Kidney glomerular epithelial cell (primary cell): ENCODE data around the gene PDAP1.
A peak's percentile ranks its signal among the peaks of the same experiment; 100 is the strongest.
"Not testable (repeated sequence)": the region's sequence is repeated elsewhere in the genome, so short reads cannot be mapped to it uniquely, and the experiment has no call there.

ENCODE experiments used
- DNase-seq: peaks from one replicate; lab custom pipeline; 2025; lab: John Stamatoyannopoulos, UW

The PDAP1 gene

DNA sequence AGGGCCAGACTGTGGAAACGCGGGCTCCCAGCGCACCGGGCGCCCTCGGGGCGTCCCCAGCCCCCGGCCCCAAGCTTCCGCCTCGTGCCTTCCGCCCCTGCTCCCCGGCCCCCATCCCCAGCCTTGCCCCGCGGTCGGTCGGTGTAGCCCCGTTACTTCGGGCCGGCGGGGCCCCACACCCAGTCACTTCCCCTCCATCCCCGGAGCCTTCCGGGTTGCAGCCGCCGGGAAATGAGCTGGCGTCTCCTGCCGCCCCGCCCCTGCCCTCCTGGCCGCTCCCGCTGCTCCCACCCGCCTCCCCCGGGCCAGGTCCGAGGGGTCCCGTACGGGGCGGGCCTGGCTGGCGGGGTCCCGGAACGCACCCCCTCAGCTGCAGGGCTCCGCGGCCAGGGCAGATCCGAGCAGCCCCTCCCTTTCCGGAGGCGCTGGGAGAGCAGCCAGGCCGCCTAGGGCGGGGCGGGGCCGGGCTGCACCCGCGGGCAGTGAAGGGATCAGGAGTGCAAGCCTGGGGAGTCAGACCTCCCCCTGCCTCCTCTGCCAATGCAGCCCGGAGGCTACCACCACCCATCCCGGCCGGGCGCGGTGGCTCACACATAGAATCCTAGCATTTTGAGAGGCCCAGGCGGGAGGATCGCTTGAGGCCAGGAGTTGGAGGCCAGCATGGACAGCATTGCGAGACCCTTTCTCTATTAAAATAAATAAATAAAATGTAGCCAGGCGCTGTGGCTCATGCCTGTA, 33.2 kb downstream of the PDAP1 start:
- DNase-seq, result peak; percentile 36

DNA sequence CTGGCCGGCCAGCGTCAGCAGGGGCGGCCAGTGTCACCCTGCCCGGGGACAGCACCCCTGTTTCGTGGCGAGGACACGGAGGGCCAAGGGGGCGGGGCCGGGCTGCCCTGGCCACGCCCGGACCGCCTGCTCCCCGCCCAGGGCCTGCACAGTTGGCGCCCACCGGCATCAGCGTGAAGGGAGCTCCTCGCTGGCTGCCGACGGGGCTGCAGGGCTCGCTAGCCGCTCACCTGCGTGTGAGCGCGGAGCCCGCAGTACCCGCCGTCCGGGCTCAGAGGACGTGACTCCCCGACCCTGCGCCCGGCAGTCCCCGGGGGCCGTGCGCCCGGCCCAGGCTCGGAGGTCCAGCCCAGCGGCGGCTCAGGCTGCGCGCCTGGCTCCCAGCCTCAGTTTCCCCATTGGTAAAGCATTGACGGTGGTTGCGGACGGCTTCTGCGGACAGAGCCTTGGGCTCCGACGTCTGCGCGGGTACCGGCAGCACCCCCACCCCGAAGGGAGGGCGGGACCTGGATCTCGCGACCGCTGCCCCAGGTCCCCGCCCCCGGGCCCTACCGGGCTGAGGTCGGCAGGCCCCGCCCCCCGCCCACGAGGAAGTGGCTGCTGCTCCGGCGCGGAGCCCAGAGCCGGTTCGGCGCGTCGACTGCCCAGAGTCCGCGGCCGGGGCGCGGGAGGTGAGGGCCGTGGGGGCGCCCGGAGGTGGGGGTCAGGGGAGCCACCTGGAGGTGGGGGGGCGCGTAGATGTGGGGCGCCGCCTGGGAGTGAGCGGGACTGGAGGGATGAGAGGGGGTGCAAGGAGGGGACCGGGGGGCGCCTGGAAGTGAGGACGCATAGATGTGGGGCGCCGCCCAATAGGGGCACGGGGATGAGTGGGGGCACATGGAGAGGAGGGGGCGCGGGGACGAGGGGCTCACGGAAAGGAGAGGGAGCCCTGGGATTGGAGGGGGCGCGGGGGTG, 34.0 kb downstream of the PDAP1 start, which contains the start of gene ARPC1B:
Gene ARPC1B (plus strand): TSS at position 620 of the 954 bp plus-strand sequence. CDS start 10,985 bp downstream, outside the sequence.
- peak; percentile 37 for DNase-seq

DNA sequence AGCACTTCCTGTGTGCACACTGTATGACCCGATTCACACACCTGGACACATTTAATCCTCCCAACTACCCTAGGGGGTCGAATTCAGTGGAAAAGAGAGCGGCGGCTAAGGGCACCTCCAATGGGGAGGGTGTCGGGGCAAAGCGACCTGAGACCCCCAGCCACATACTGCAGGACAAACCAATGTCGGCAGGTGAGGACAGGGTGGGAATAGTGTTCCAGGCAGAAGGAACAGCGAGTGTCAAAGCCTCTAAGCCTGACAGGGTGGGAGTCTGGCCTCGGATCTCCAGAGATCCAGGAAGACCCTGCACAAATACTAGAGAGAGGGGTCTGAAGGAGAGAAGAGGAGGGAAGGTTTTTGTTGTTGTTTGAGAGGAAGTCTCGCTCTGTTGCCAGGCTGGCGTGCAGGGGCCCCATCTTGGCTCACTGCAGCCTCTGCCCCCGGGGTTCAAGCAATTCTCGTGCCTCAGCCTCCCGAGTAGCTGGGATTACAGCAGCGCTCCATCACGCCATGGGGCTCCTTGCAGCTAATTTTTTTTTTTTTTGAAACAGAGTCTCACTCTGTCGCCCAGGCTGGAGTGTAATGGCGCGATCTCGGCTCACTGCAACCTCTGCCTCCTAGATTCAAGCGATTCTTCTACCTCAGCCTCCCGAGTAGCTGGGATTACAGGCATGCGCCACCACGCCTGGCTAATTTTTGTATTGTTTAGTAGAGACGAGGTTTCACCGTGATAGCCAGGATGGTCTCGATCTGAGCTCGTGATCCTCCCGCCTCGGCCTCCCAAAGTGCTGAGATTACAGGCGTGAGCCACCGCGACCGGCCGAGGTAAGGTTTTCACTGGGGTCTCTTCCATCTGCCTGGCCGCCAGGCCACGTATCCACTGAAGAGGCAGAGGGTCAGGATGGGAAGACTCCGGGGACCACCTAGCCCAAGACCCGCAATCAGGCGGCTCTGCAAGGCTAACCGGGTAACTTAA, 35.0 kb downstream of the PDAP1 start:
- DNase-seq, result no peak

DNA sequence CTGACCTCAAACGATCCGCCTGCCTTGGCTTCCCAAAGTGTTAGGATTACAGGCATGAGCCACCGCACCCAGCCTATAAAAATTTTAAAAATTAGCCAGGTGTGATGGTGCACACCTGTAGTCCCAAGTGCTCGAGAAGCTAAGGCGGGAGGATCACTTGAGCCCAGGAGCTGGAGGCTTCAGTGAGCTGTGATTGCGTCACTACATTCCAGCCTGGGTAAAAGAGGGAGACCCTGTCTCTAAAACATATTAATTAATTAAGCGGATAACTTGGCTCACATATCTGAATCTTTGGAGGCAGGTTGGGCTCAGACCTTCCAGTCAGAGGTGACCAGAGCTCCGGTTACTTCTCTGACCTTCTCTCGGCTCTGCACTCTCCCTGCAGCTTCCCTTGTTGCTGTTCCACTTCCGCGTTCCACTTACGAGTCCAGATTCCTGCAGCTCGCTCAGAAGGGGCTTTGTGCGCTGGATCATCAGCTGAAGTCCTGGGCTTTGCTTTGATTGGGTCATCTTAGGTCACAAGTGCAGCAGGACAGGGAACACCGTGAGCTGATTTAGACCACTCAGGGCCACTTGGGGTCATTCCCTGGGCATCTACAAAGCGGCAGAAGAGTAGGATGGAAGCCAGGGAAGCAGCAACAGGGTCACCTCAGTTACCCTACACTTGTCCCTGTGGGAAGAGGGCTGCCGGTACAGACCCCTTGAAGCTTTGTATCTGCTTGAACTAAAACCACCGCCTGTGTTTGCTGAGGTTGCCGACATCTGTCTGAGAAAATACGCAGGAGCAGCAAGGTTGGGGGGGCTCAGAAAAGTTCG, 35.9 kb downstream of the PDAP1 start:
- peak; percentile 85 for DNase-seq

DNA sequence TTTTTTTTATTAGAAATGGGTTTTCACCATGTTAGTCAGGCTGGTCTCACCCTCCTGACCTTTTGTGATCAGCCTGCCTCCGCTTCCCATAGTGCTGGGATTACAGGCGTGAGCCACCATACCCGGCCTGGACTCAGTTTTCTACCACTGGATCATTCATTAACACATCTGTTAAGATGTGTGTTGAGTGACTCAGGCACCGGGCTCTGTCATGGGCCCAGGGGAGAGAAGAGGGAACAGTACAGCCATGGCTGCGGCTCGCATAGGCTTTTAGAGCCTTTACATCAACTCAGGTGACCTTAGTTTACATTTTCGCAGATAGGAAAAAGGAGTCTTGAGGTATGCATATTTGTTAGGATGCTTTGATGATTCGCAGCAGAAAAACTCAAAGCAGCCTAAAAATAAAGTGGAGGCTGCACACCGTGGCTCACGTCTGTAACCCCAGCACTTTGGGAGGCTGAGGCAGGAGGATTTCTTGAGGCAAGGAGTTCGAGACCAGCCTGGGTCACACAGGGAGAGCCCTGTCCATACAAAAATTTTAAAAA, 36.9 kb downstream of the PDAP1 start:
- DNase-seq, result no peak

DNA sequence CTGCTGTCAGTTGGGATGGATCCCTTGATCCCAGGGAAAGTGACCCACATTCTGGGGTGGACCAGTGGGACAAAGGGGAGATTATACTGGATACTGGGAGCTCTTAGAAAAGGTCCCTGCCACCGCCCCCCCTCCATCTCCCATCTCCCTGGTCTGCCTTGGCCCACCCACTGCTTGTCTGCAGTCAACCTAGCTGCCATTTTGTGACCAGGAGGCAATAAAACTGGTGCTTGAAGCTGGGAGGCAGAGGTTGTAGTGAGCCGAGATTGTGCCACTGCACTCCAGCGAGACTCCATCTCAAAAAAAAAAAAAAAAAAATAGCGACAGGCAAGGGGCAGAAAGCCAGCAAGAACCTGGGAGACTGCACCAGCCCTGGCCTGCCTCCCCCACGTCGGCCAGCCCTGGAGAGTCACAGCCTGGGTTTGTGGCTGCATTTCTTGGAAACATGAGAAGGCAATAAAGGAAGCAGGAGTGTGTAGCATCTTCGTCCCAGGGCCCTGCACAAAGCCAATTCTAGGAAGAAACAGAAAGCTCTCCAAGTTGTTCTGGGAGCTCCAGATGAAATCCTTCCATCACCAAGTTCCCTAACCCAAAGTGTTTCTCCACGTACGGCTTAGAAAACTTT, 38.5 kb downstream of the PDAP1 start:
- peak; percentile 22 for DNase-seq

DNA sequence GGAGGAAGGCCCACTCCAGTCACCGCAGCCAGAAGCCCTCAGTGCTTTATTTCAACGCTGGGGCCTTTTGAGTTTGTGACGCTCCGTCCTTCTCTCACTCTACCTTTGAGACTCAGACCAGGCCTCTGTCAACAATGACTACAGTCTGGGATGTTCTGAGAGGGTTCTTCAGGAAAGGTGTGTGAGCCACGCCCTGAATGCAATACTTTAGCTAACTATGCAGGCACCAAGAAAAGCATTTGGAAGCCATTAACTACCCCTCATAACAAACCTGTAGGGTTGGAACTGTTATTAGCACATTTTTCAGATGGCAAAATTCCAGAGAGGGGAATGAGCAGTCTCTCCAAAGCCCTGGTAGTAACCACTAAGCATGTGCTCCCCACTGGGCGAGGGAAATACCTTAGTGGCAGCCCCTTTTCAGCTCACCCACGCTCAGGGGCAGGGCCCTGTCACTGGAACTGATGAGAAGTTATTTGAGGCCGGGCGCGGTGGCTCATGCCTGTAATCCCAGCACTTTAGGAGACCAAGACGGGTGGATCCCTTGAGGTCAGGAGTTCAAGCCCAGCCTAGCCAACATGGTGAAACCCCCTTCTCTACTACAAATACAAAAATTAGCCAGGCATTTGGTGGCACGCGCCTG, 39.5 kb downstream of the PDAP1 start:
- no peak for DNase-seq

DNA sequence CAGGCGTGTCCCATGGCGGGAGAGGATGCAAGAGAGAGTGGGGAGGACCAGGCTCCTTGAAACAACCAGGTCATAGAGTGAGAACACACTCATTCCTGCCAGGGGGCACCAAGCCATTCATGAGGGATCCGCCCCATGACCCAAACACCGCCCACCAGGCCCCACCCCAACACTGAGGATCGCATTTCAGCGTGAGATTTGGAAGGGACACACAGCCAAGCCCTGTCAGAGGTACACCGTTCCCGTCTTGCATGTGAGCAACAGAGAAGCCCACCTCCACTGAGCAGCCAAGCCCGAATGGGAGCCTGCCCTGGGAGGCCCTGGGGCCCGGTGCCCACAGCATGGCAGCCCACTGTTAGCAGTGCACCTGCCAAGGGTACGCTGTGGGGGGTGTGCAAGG, 41.8 kb downstream of the PDAP1 start:
- DNase-seq, result no peak

DNA sequence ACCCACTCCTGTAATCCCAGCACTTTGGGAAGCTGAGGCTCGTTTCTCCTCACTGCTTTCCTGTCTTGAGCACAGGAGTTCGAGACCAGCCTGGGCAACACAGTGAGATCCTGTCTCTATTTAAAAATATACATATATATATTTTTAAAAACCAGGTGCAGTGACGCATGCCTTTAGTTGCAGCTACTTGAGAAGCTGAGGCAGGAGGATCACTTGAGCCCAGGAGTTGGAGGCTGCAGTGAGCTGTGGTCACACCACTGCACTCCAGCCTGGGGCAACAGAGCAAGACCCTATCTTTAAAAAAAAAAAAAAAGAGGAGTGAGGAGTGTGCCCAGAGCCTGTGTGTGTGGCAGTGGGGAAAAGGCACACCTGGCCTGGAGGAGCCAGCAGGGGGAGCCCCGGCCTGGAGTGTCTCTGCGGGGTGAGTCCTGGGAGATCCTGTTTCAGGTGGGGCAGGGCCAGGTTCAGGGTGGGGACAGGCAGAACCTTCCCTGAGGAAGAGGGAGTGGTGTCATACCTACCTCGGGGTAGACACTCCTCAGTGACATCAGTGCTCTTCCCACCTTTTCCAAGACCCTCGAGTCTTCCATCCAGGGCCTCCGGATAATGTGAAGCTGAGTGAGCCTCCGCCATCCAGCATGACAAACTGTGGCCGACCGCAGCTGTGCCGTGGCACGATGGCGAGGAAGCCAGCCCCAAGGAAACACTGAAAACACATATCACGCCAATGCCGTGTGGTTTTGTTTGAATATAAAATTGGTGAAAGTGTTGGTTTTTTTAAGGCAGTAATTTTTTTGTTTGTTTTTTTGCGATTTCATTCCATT, 42.9 kb downstream of the PDAP1 start:
- no peak for DNase-seq

DNA sequence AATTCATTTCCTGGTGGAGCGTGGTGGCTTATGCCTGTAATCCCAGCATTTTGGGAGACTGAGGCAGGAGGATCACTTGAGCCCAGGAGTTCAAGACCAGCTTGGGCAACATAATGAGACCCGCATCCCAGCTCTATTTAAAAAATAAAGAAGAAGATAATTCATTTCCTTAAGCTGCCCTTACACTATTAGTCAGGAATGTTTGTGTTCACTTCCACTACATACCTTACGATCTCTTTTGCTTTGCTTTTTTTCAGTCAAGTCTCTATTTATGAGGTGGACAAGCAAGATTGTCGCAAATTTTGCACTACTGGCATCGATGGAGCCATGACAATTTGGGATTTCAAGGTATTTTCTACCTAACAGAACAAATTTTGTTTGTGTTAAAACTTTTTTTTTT, 45.1 kb downstream of the PDAP1 start:
- DNase-seq, result no peak

DNA sequence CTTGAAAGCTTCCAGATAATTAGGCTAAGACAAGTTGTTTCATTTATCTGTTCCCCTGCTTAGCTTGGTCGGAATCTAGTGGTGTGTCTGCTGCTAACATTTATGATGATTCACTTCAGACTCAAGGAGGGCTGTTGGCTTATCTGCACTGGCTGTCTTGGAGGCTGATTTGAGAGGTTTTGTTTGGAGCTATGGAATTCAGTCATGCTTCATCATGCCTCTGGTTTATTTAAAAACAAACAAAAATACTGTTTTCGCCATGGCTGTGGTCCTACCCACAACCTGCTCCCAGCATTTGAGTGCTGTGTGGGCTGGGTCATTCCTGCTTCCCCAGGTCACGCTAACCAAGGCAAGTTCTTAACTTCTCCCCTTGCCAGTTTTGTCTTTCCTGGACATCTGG, 45.6 kb downstream of the PDAP1 start:
- no peak for DNase-seq

DNA sequence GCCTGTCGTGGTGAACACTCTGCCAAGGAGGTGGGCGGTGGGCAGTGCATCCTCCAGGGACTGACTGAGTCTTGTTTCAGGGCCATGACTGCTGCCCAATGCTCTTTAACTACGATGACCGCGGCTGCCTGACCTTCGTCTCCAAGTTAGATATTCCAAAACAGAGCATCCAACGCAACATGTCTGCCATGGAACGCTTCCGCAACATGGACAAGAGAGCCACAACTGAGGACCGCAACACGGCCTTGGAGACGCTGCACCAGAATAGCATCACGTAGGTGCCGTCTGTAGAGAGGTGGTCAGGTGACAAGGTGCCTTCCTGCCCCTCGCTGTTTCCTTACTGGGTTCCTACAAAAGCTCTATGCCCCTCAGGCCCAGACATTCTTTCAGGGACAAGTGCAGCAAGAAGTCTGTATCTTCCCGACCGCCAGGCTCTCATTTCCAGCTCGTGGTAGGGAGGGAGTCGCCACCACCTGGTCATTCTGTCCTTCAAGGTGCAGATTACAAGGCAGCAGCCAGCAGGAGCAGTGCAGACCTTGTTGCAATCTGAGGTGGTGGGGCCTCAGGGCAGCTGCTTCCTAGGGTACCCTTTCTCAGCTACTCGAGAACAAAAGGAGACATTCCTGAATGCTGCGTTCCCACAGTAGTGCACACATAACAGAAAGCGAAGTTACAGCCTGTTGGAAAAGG, 48.8 kb downstream of the PDAP1 start:
- DNase-seq, result no peak

DNA sequence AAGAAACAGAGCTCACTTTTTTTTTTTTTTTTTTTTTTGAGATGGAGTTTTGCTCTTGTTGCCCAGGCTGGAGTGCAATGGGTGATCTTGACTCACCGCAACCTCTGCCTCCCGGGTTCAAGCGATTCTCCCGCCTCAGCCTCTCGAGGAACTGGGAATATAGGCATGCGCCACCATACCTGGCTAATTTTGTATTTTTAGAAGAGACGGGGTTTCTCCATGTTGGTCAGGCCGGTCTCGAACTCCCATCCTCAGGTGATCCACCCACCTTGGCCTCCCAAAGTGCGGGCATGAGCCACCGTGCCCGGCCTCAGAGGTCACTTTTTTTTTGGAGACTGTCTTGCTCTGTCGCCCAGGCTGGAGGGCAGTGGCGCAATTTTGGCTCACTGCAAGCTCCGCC, 49.9 kb downstream of the PDAP1 start:
- not testable (repeated sequence) for DNase-seq

DNA sequence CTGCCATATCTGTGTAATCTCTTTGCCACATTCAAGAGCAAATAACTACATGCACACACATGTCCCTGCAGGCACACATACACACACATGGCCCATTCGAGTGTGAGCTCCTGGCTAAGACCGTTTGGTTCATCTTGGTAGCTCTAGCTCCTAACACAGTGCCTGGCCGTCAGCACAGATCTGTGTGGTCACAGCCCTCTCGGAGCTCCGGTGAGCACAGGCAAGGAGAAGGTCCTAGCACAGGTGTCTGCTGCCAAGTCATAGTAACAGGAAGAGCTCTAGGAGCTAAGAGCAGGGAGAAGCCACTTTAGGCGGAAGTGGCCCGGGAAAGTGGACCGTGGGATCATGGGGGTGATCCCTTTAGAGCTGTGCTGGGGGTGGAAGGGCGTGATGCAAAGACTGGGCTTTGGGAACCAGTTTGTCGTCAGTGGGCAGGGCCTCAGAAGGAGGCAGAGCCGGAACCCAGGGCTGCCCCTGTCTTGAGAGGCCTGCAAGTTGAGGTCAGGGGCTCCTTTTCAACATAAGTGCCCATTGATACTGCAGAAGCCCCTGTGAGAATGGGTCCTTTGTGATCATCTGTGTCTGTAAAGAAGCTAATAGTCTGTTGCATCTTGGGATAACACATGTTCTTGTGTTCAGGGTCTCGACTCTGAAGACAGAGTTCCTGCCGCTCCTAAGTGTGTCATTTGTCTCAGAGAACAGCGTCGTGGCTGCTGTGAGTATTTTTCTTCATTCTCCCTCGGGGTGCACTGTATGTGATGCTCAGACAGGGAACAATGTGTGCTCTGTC, 50.5 kb downstream of the PDAP1 start:
- DNase-seq, result no peak

DNA sequence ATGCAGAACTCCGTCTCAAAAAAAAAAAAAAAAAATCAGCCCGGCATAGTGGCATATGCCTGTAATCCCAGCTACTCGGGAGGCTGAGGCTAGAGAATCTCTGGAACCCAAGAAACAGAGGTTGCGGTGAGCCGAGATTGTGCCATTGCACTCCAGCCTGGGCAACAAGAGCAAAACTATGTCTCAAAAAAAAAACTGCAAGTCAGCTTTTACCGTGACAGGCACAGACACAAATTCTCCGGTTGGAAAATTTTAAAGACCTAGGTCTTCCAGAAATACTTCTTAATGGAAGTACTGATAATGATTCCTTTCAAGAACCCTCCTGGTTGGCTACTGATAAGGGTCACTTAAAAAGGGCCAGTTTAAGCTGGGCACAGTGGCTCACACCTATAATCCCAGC, 53.3 kb downstream of the PDAP1 start:
- no peak for DNase-seq

DNA sequence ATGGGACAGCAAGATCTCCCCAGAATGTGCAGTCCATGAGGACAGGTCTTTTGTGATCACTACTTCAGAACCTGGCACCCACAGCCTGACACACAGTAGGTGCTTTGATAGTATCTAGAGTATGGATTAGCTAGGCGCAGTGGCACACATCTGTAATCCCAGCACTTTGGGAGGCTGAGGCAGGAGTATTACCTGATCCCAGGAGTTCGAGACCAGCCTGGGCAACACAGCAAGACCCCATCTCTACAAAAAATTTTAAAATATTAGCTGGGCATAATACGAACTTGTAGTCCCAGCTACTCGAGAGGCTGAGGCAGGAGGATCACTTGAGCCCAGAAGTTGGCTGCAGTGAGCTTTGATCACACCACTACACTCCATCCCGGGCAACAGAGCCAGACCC, 56.1 kb downstream of the PDAP1 start:
- DNase-seq, result no peak

DNA sequence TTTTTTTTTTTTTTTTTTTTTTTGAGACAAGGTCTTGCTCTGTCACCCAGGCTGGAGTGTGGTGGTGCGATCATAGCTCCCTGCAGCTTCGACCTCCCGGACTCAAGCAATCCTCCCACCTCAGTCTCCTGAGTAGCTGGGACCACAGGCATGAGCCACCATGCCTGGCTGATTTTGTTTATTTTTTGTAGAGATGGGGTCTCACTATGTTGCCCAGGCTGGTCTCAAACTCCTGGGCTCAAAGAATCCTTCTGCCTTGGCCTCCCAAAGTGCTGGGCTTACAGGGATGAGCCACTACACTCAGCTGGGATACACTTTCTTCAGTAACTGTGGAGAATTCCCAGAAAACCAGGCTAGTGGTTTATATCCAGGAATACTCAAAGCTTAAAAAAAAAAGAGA, 57.8 kb downstream of the PDAP1 start:
- not testable (repeated sequence) for DNase-seq
